Large intestine (tissue), 1 donor: ENCODE results near the gene TMEM240. TPM values are rescaled to one million over a fixed set of nuclear protein-coding genes. Genes with fewer than 3 reads are reported as not detected.

ENCODE experiments used
- polyA plus RNA-seq: library from polyadenylated mRNA; unstranded; fragments of 120-200 nt; gene quantifications from one replicate; pipeline ENCODE4 v1.2.1, GENCODE V29; 2013

The TMEM240 gene
- polyA plus RNA-seq, 1 donor: 3.9 TPM

Other genes starting within 250 kb of the TMEM240 start
- 67.7 TPM for gene ACAP3, start 232.7 kb downstream of the TMEM240 start, polyA plus RNA-seq
- 14.5 TPM for gene PUSL1, start 232.0 kb downstream of the TMEM240 start, polyA plus RNA-seq
- gene INTS11, start 216.0 kb downstream of the TMEM240 start, polyA plus RNA-seq: 147 TPM
- 17.7 TPM for gene CPTP, start 215.8 kb downstream of the TMEM240 start, polyA plus RNA-seq
- 0.69 TPM for gene TAS1R3, start 209.3 kb downstream of the TMEM240 start, polyA plus RNA-seq
- gene DVL1, start 191.2 kb downstream of the TMEM240 start, polyA plus RNA-seq: 45.4 TPM
- 346 TPM for gene MXRA8, start 182.1 kb downstream of the TMEM240 start, polyA plus RNA-seq
- gene AURKAIP1, start 165.4 kb downstream of the TMEM240 start, polyA plus RNA-seq: 88.4 TPM
- gene CCNL2, start 141.3 kb downstream of the TMEM240 start, polyA plus RNA-seq: 285 TPM
- gene MRPL20, start 133.3 kb downstream of the TMEM240 start, polyA plus RNA-seq: 135 TPM
- gene ANKRD65, start 119.3 kb downstream of the TMEM240 start, polyA plus RNA-seq: 2.6 TPM
- gene VWA1, start 104.9 kb downstream of the TMEM240 start, polyA plus RNA-seq: 92.3 TPM
- gene ATAD3C, start 90.9 kb downstream of the TMEM240 start, polyA plus RNA-seq: 1.0 TPM
- gene ATAD3B, start 68.9 kb downstream of the TMEM240 start, polyA plus RNA-seq: 21.8 TPM
- gene ATAD3A, start 28.5 kb downstream of the TMEM240 start, polyA plus RNA-seq: 20.1 TPM
- 79.4 TPM for gene SSU72, start 34.2 kb upstream of the TMEM240 start, polyA plus RNA-seq
- gene FNDC10, start 59.5 kb upstream of the TMEM240 start, polyA plus RNA-seq: 2.4 TPM
- 49.8 TPM for gene MIB2, start 74.9 kb upstream of the TMEM240 start, polyA plus RNA-seq
- 10.7 TPM for gene MMP23B, start 91.5 kb upstream of the TMEM240 start, polyA plus RNA-seq
- 27.2 TPM for gene CDK11B, start 118.4 kb upstream of the TMEM240 start, polyA plus RNA-seq
- gene SLC35E2B, start 152.2 kb upstream of the TMEM240 start, polyA plus RNA-seq: 44.3 TPM
- gene CDK11A, start 183.7 kb upstream of the TMEM240 start, polyA plus RNA-seq: 21.1 TPM
- gene NADK, start 237.8 kb upstream of the TMEM240 start, polyA plus RNA-seq: 59.8 TPM